ENCODE results near the gene CAST. TPM values are rescaled to one million over a fixed set of nuclear protein-coding genes. Genes with fewer than 3 reads are reported as not detected.
"Not testable (repeated sequence)": the region's sequence is repeated elsewhere in the genome, so short reads cannot be mapped to it uniquely, and the experiment has no call there.

The CAST gene
- 100 to 1,000 TPM; 205 to 245 TPM for polyA plus RNA-seq

GRCh38 chr5:96661855-96662724, at the start of gene CAST:
TSS of gene CAST (plus strand) at chr5:96662376. CDS start at chr5:96662423, 47 bp downstream.
- no peaks in the 10 kb centered on the region for H3K27me3 ChIP-seq (ENCODE audit: control insufficient read depth in 1 of 2, insufficient read depth in 2 of 2, low read length in 2 of 2)
- peaks cover 0 to 3% of the 10 kb centered on the region in 2 donors for H3K4me1 ChIP-seq (ENCODE audit: control insufficient read depth in 2 of 2, insufficient read depth in 2 of 2, low read length in 1 of 2)

GRCh38 chr5:96614110-96614691, 48.0 kb upstream of the CAST start:
- Histone ChIP-seq H3K36me3 (ENCODE audit: control insufficient read depth in 2 of 2, insufficient read depth in 2 of 2, low read length in 1 of 2) (no peaks in the 10 kb centered on the region), H3K27me3 (ENCODE audit: control insufficient read depth in 1 of 2, insufficient read depth in 2 of 2, low read length in 2 of 2) (no peaks in the 10 kb centered on the region), H3K9me3 (ENCODE audit: control insufficient read depth in 2 of 2, insufficient read depth in 1 of 2, low read depth in 1 of 2, low read length in 1 of 2) (no peaks in the 10 kb centered on the region), H3K4me1 (ENCODE audit: control insufficient read depth in 2 of 2, insufficient read depth in 2 of 2, low read length in 1 of 2) (peaks cover 0 to 8% of the 10 kb centered on the region in 2 donors), H3K27ac (ENCODE audit: low read depth in 2 of 2, low read length in 1 of 2) (peak overlapping the region; percentile 76 to 86), H3K4me3 (ENCODE audit: low read depth in 1 of 2, low read length in 2 of 2) (no peak overlapping the region)
- WGBS, 2 donors, result 11 to 15% methylated on average over 6 of the region's 6 CpGs

More at GRCh38 chr5:96661855-96662724, at the start of gene CAST:
- H3K27ac ChIP-seq (ENCODE audit: low read depth in 2 of 2, low read length in 1 of 2), result peak within 1 kb of the TSS; percentile 99 to 100
- no peaks in the 10 kb centered on the region for H3K36me3 ChIP-seq (ENCODE audit: control insufficient read depth in 2 of 2, insufficient read depth in 2 of 2, low read length in 1 of 2)
- H3K9me3 ChIP-seq (ENCODE audit: control insufficient read depth in 2 of 2, insufficient read depth in 1 of 2, low read depth in 1 of 2, low read length in 1 of 2), result no peaks in the 10 kb centered on the region
- WGBS, 2 donors, result 0% methylated on average over 60 to 75 of the region's 75 CpGs
- peak within 1 kb of the TSS; percentile 86 to 90 for H3K4me3 ChIP-seq (ENCODE audit: low read depth in 1 of 2, low read length in 2 of 2)

GRCh38 chr5:96615223-96615622, 47.0 kb upstream of the CAST start:
- Histone ChIP-seq H3K27me3 (ENCODE audit: control insufficient read depth in 1 of 2, insufficient read depth in 2 of 2, low read length in 2 of 2) (no peaks in the 10 kb centered on the region), H3K4me1 (ENCODE audit: control insufficient read depth in 2 of 2, insufficient read depth in 2 of 2, low read length in 1 of 2) (peaks cover 0 to 8% of the 10 kb centered on the region in 2 donors), H3K36me3 (ENCODE audit: control insufficient read depth in 2 of 2, insufficient read depth in 2 of 2, low read length in 1 of 2) (no peaks in the 10 kb centered on the region), H3K9me3 (ENCODE audit: control insufficient read depth in 2 of 2, insufficient read depth in 1 of 2, low read depth in 1 of 2, low read length in 1 of 2) (no peaks in the 10 kb centered on the region), H3K27ac (ENCODE audit: low read depth in 2 of 2, low read length in 1 of 2) (peak overlapping the region in 1 of 2 donors; percentile 58), H3K4me3 (ENCODE audit: low read depth in 1 of 2, low read length in 2 of 2) (no peak overlapping the region)
- WGBS, 2 donors, result 85 to 89% methylated on average over 3 of the region's 3 CpGs

GRCh38 chr5:96616801-96617200, 45.4 kb upstream of the CAST start:
- Histone ChIP-seq H3K4me1 (ENCODE audit: control insufficient read depth in 2 of 2, insufficient read depth in 2 of 2, low read length in 1 of 2) (peaks cover 0 to 8% of the 10 kb centered on the region in 2 donors), H3K27ac (ENCODE audit: low read depth in 2 of 2, low read length in 1 of 2) (peak overlapping the region in 1 of 2 donors; percentile 52), H3K36me3 (ENCODE audit: control insufficient read depth in 2 of 2, insufficient read depth in 2 of 2, low read length in 1 of 2) (no peaks in the 10 kb centered on the region), H3K27me3 (ENCODE audit: control insufficient read depth in 1 of 2, insufficient read depth in 2 of 2, low read length in 2 of 2) (no peaks in the 10 kb centered on the region), H3K4me3 (ENCODE audit: low read depth in 1 of 2, low read length in 2 of 2) (no peak overlapping the region), H3K9me3 (ENCODE audit: control insufficient read depth in 2 of 2, insufficient read depth in 1 of 2, low read depth in 1 of 2, low read length in 1 of 2) (no peaks in the 10 kb centered on the region)
- 55 to 56% methylated on average over 3 of the region's 3 CpGs for WGBS, 2 donors

- H3K4me1 ChIP-seq (ENCODE audit: control insufficient read depth in 2 of 2, insufficient read depth in 2 of 2, low read length in 1 of 2); H3K27ac ChIP-seq (ENCODE audit: low read depth in 2 of 2, low read length in 1 of 2); H3K27me3 ChIP-seq (ENCODE audit: control insufficient read depth in 1 of 2, insufficient read depth in 2 of 2, low read length in 2 of 2); H3K36me3 ChIP-seq (ENCODE audit: control insufficient read depth in 2 of 2, insufficient read depth in 2 of 2, low read length in 1 of 2); H3K9me3 ChIP-seq (ENCODE audit: control insufficient read depth in 2 of 2, insufficient read depth in 1 of 2, low read depth in 1 of 2, low read length in 1 of 2); H3K4me3 ChIP-seq (ENCODE audit: low read depth in 1 of 2, low read length in 2 of 2): not testable (repeated sequence)
- WGBS, 2 donors, result 96% methylated on average over 30 of the region's 30 CpGs
Measured at GRCh38 chr5:96618311-96619016, 43.7 kb upstream of the CAST start.

GRCh38 chr5:96619946-96620345, 42.2 kb upstream of the CAST start:
- Histone ChIP-seq H3K9me3 (ENCODE audit: control insufficient read depth in 2 of 2, insufficient read depth in 1 of 2, low read depth in 1 of 2, low read length in 1 of 2) (no peaks in the 10 kb centered on the region), H3K27me3 (ENCODE audit: control insufficient read depth in 1 of 2, insufficient read depth in 2 of 2, low read length in 2 of 2) (no peaks in the 10 kb centered on the region), H3K4me3 (ENCODE audit: low read depth in 1 of 2, low read length in 2 of 2) (no peak overlapping the region), H3K4me1 (ENCODE audit: control insufficient read depth in 2 of 2, insufficient read depth in 2 of 2, low read length in 1 of 2) (peaks cover 0 to 8% of the 10 kb centered on the region in 2 donors), H3K36me3 (ENCODE audit: control insufficient read depth in 2 of 2, insufficient read depth in 2 of 2, low read length in 1 of 2) (no peaks in the 10 kb centered on the region), H3K27ac (ENCODE audit: low read depth in 2 of 2, low read length in 1 of 2) (no peak overlapping the region)
- WGBS, 2 donors, result 86 to 92% methylated on average over 2 of the region's 2 CpGs

- H3K27me3 ChIP-seq (ENCODE audit: control insufficient read depth in 1 of 2, insufficient read depth in 2 of 2, low read length in 2 of 2), result no peaks in the 10 kb centered on the region
- no peak overlapping the region for H3K27ac ChIP-seq (ENCODE audit: low read depth in 2 of 2, low read length in 1 of 2)
- 69 to 78% methylated on average over 3 of the region's 3 CpGs for WGBS, 2 donors
- no peaks in the 10 kb centered on the region for H3K36me3 ChIP-seq (ENCODE audit: control insufficient read depth in 2 of 2, insufficient read depth in 2 of 2, low read length in 1 of 2)
- no peak overlapping the region for H3K4me3 ChIP-seq (ENCODE audit: low read depth in 1 of 2, low read length in 2 of 2)
- no peaks in the 10 kb centered on the region for H3K9me3 ChIP-seq (ENCODE audit: control insufficient read depth in 2 of 2, insufficient read depth in 1 of 2, low read depth in 1 of 2, low read length in 1 of 2)
- H3K4me1 ChIP-seq (ENCODE audit: control insufficient read depth in 2 of 2, insufficient read depth in 2 of 2, low read length in 1 of 2), result peaks cover 0 to 2% of the 10 kb centered on the region in 2 donors
Measured at GRCh38 chr5:96624596-96624995, 37.6 kb upstream of the CAST start.

GRCh38 chr5:96625365-96625764, 36.8 kb upstream of the CAST start:
- no peak overlapping the region for H3K27ac ChIP-seq (ENCODE audit: low read depth in 2 of 2, low read length in 1 of 2)
- H3K9me3 ChIP-seq (ENCODE audit: control insufficient read depth in 2 of 2, insufficient read depth in 1 of 2, low read depth in 1 of 2, low read length in 1 of 2), result no peaks in the 10 kb centered on the region
- no peaks in the 10 kb centered on the region for H3K36me3 ChIP-seq (ENCODE audit: control insufficient read depth in 2 of 2, insufficient read depth in 2 of 2, low read length in 1 of 2)
- H3K4me1 ChIP-seq (ENCODE audit: control insufficient read depth in 2 of 2, insufficient read depth in 2 of 2, low read length in 1 of 2), result peaks cover 0 to 2% of the 10 kb centered on the region in 2 donors
- WGBS, 2 donors, result 84 to 87% methylated on average over 2 of the region's 2 CpGs
- H3K4me3 ChIP-seq (ENCODE audit: low read depth in 1 of 2, low read length in 2 of 2), result no peak overlapping the region
- H3K27me3 ChIP-seq (ENCODE audit: control insufficient read depth in 1 of 2, insufficient read depth in 2 of 2, low read length in 2 of 2), result no peaks in the 10 kb centered on the region

GRCh38 chr5:96626956-96627355, 35.2 kb upstream of the CAST start:
- no peaks in the 10 kb centered on the region for H3K9me3 ChIP-seq (ENCODE audit: control insufficient read depth in 2 of 2, insufficient read depth in 1 of 2, low read depth in 1 of 2, low read length in 1 of 2)
- no peak overlapping the region for H3K4me3 ChIP-seq (ENCODE audit: low read depth in 1 of 2, low read length in 2 of 2)
- WGBS, 2 donors, result 79 to 84% methylated on average over 2 of the region's 2 CpGs
- H3K27me3 ChIP-seq (ENCODE audit: control insufficient read depth in 1 of 2, insufficient read depth in 2 of 2, low read length in 2 of 2), result no peaks in the 10 kb centered on the region
- peaks cover 0 to 2% of the 10 kb centered on the region in 2 donors for H3K4me1 ChIP-seq (ENCODE audit: control insufficient read depth in 2 of 2, insufficient read depth in 2 of 2, low read length in 1 of 2)
- H3K36me3 ChIP-seq (ENCODE audit: control insufficient read depth in 2 of 2, insufficient read depth in 2 of 2, low read length in 1 of 2), result no peaks in the 10 kb centered on the region
- no peak overlapping the region for H3K27ac ChIP-seq (ENCODE audit: low read depth in 2 of 2, low read length in 1 of 2)

Data from esophagus (tissue), 2 donors.